K562 (cell line): ENCODE data around the gene LRRC75A. TPM values are rescaled to one million over a fixed set of nuclear protein-coding genes. Genes with fewer than 3 reads are reported as not detected.

Source experiments
- COPS2 ChIP-seq: fragments of 450-650 bp; conservative IDR thresholded peaks from 2 replicates; pipeline ENCODE4 v1.6.1; 2016; ENCODE audit warnings: mild to moderate bottlenecking, moderate library complexity
- E2F6 ChIP-seq, 2 experiments: IDR thresholded peaks; 2 replicates each; pipeline ENCODE4 v1.6.1; 2011; ENCODE audit warnings: borderline replicate concordance in 1 of 2, control low read depth in 1 of 2, low read depth in 1 of 2, low read length in 1 of 2, mild to moderate bottlenecking in 1 of 2, mixed read lengths in 1 of 2, moderate library complexity in 1 of 2; ENCODE audit not compliant: insufficient read depth in 1 of 2, insufficient read length in 1 of 2, poor library complexity in 1 of 2, severe bottlenecking in 1 of 2; ENCODE audit errors: extremely low read depth in 1 of 2
- EHMT2 ChIP-seq: fragments of 450-650 bp; IDR thresholded peaks from 2 replicates; pipeline ENCODE4 v1.6.1; 2018; ENCODE audit warnings: antibody characterized with exemption
- FOXJ3 ChIP-seq: sonication (generic); formaldehyde crosslinking; IDR thresholded peaks from 2 replicates; pipeline ENCODE4 v1.4.0; 2020; ENCODE audit warnings: mild to moderate bottlenecking, missing genetic modification reagents
- FOXK1 ChIP-seq: sonication (generic); formaldehyde crosslinking; IDR thresholded peaks from 2 replicates; pipeline ENCODE4 v1.8.0; 2022; ENCODE audit warnings: missing genetic modification reagents, mild to moderate bottlenecking, borderline replicate concordance
- FOXP1 ChIP-seq: sonication (generic); formaldehyde crosslinking; IDR thresholded peaks from 2 replicates; pipeline ENCODE4 v1.8.0; 2022; ENCODE audit warnings: mild to moderate bottlenecking, missing genetic modification reagents
- HDAC1 ChIP-seq, 2 experiments: fragments of 450-650 bp; IDR thresholded peaks; 2 replicates each; pipeline ENCODE4 v1.6.1; 2016 to 2017; ENCODE audit warnings: inconsistent platforms in 1 of 2, mild to moderate bottlenecking in 1 of 2, moderate library complexity in 1 of 2
- MCM2 ChIP-seq: fragments of 450-650 bp; IDR thresholded peaks from 2 replicates; pipeline ENCODE4 v1.6.1; 2017; ENCODE audit warnings: low read depth, mild to moderate bottlenecking
- MITF ChIP-seq: IDR thresholded peaks from 2 replicates; pipeline ENCODE4 v1.6.1; 2014; ENCODE audit warnings: antibody characterized with exemption
- POLR2B ChIP-seq: fragments of 450-650 bp; IDR thresholded peaks from 2 replicates; pipeline ENCODE4 v1.6.1; 2018; ENCODE audit warnings: low read depth; ENCODE audit not compliant: partially characterized antibody
- RB1 ChIP-seq: fragments of 450-650 bp; IDR thresholded peaks from 2 replicates; pipeline ENCODE4 v1.6.1; 2017; ENCODE audit warnings: low read depth, mild to moderate bottlenecking
- SAFB ChIP-seq: fragments of 200-400 bp; formaldehyde crosslinking; IDR thresholded peaks from 2 replicates; pipeline ENCODE4 v1.6.1; 2017; ENCODE audit warnings: low read depth, low read length, borderline replicate concordance
- SRF ChIP-seq, 2 experiments: fragments of 250-450, 450-650 bp in 1 of 2; sonication (Bioruptor Pico) in 1 of 2; sonication (generic) in 1 of 2; formaldehyde crosslinking; IDR thresholded peaks; 2 replicates each; pipeline versions ENCODE4 v1.5.0 to v1.5.1; 2020 to 2022; ENCODE audit warnings: mild to moderate bottlenecking in 1 of 2, missing genetic modification reagents in 1 of 2
- SUPT5H ChIP-seq: fragments of 450-650 bp; IDR thresholded peaks from 2 replicates; pipeline ENCODE4 v1.6.1; 2016
- ZNF143 ChIP-seq: sonication (generic); formaldehyde crosslinking; IDR thresholded peaks from 2 replicates; pipeline ENCODE4 v1.9.0; 2022; ENCODE audit warnings: mild to moderate bottlenecking, missing genetic modification reagents
- polyA plus RNA-seq, 8 experiments: library from polyadenylated mRNA; depleted of rRNA in 4 of 8; stranded (reverse) in 5 of 8; unstranded in 3 of 8; fragments of >200 nt; fragmentation: Nextera tagmentation in 2 of 8; fragmentation: Illumina TruSeq in 1 of 8; extraction: Ambion mirVana in 2 of 8; extraction: Trizol in 1 of 8; gene quantifications; 2 replicates each; pipeline versions ENCODE4 v1.2.1 to v1.2.3, GENCODE V29; 2011 to 2014; ENCODE audit warnings: inconsistent platforms in 1 of 8, missing spikeins in 1 of 8
- total RNA-seq, 7 experiments: library from RNA; depleted of rRNA in 6 of 7; stranded (reverse); fragments of >200 nt in 6 of 7; fragmentation: Illumina TruSeq in 2 of 7; extraction: Trizol in 2 of 7; gene quantifications; 2 replicates each; pipeline versions ENCODE4 v1.2.1 to v1.2.3, GENCODE V29; 2011 to 2021; ENCODE audit warnings: low replicate concordance in 1 of 7
- TF ChIP-seq, protein P1 (sequence below), 2 experiments: fragments of 450-650 bp in 1 of 2; sonication (generic) in 1 of 2; formaldehyde crosslinking in 1 of 2; IDR thresholded peaks in 1 of 2; conservative IDR thresholded peaks in 1 of 2; 2 replicates each; pipeline versions ENCODE4 v1.6.1 to v1.8.1; 2016 to 2023; ENCODE audit warnings: mild to moderate bottlenecking in 2 of 2, moderate library complexity in 2 of 2, inconsistent platforms in 1 of 2, missing genetic modification reagents in 1 of 2

The LRRC75A gene
- total and polyA plus RNA-seq, 9 of the 15 experiments (the other 6 are each of a cell fraction or from before 2014, with no cell fraction given) = 0.04 to 0.34 (median 0.08) TPM; not detected in 5

- TF ChIP-seq SRF (CRISPR knock-in tag; IDR thresholded peaks at IDR 0.05) = no peak
- no peak for TF ChIP-seq FOXJ3 (CRISPR knock-in tag)
- TF ChIP-seq SUPT5H = peak; percentile 36; the same call in 1 of the 2 replicates
- TF ChIP-seq HDAC1 (IDR thresholded peaks at IDR 0.05) = no peak
- no peak for TF ChIP-seq MCM2
- no peak for TF ChIP-seq MITF
- no peak for TF ChIP-seq COPS2
- TF ChIP-seq FOXP1 = no peak
- TF ChIP-seq, protein P1, sequence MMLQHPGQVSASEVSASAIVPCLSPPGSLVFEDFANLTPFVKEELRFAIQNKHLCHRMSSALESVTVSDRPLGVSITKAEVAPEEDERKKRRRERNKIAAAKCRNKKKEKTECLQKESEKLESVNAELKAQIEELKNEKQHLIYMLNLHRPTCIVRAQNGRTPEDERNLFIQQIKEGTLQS (IDR thresholded peaks at IDR 0.05) = no peak
- TF ChIP-seq, protein P1 (CRISPR knock-in tag; conservative IDR thresholded peaks at IDR 0.05) = no peak
- TF ChIP-seq E2F6 (IDR thresholded peaks at IDR 0.05; ENCODE audit: borderline replicate concordance in 1 of 2, extremely low read depth in 1 of 2, insufficient read depth in 1 of 2, insufficient read length in 1 of 2, low read depth in 1 of 2, low read length in 1 of 2, poor library complexity in 1 of 2, severe bottlenecking in 1 of 2) = peak in 1 of 2 experiments; percentile 40
- no peak for TF ChIP-seq ZNF143 (CRISPR knock-in tag)
- TF ChIP-seq EHMT2 = no peak
- no peak for TF ChIP-seq FOXK1 (CRISPR knock-in tag)
- TF ChIP-seq SAFB = no peak
- TF ChIP-seq RB1 = no peak
- peak; percentile 21 for TF ChIP-seq POLR2B
- TF ChIP-seq, all 486 proteins: peak for 4
These were observed 45.5 kb downstream of the LRRC75A start (continued) for GRCh38 chr17:16446338-16446983.
